CD4-positive, alpha-beta T cell (primary cell): ENCODE measurements around the gene GRIN3A. TPM values are rescaled to one million over a fixed set of nuclear protein-coding genes. Genes with fewer than 3 reads are reported as not detected.

Experiments
- ATAC-seq: fragments of 200-7000 bp; cut with Tn5 transposase; one replicate; pipeline ENCODE4 v1.10.0; 2022; ENCODE audit warnings: mild to moderate bottlenecking; ENCODE audit not compliant: poor library complexity
- CTCF ChIA-PET: fragments of 350-600 bp; sonication (Branson Sonifier 250); formaldehyde crosslinking; loops from one replicate; lab custom pipeline; 2021; ENCODE audit warnings: antibody characterized with exemption, inconsistent platforms; lab: Charles Lee
- POLR2A ChIA-PET: fragments of 350-600 bp; sonication (Branson Sonifier 250); formaldehyde crosslinking; loops from one replicate; lab custom pipeline; 2021; ENCODE audit warnings: antibody characterized with exemption, inconsistent platforms; lab: Charles Lee
- DNase-seq, 14 experiments: peaks; one replicate each; pipeline ENCODE4 v3.0.0-alpha.2; 2013 to 2020; ENCODE audit warnings: mixed read lengths in 2 of 14
- H3K27ac ChIP-seq, 2 donors: one replicate each; pipeline versions ENCODE4 v1.5.1 to v1.7.0; 2013; ENCODE audit warnings: low read length in 2 of 2, low read depth in 1 of 2, mild to moderate bottlenecking in 1 of 2
- H3K27me3 ChIP-seq, 2 experiments: 1 replicate in 1 of 2; 2 replicates in 1 of 2; pipeline versions ENCODE4 v1.6.1 to v1.7.0; 2013; ENCODE audit warnings: low read length in 2 of 2, control low read depth in 1 of 2, mild to moderate bottlenecking in 1 of 2, moderate library complexity in 1 of 2; ENCODE audit not compliant: insufficient read depth in 2 of 2, control insufficient read depth in 1 of 2
- H3K36me3 ChIP-seq: one replicate; pipeline ENCODE4 v1.6.1; 2013; ENCODE audit warnings: low read length, control low read depth; ENCODE audit not compliant: insufficient read depth
- H3K4me1 ChIP-seq: one replicate; pipeline ENCODE4 v1.6.1; 2013; ENCODE audit warnings: low read length, control low read depth; ENCODE audit not compliant: insufficient read depth
- H3K4me3 ChIP-seq: one replicate; pipeline ENCODE4 v1.5.1; 2013; ENCODE audit warnings: mild to moderate bottlenecking, low read length, moderate library complexity
- H3K9me3 ChIP-seq, 2 experiments: 1 replicate in 1 of 2; 2 replicates in 1 of 2; pipeline versions ENCODE4 v1.6.1 to v1.7.0; 2013; ENCODE audit warnings: low read length in 2 of 2, mild to moderate bottlenecking in 2 of 2, control low read depth in 1 of 2, moderate library complexity in 1 of 2; ENCODE audit not compliant: control insufficient read depth in 1 of 2, insufficient read depth in 1 of 2
- H3K27ac Mint-ChIP-seq: one replicate; pipeline ENCODE4 v1.8.0; 2020; ENCODE audit warnings: mixed read lengths
- H3K27me3 Mint-ChIP-seq: one replicate; pipeline ENCODE4 v1.8.0; 2021; ENCODE audit warnings: mixed read lengths
- H3K36me3 Mint-ChIP-seq: one replicate; pipeline ENCODE4 v1.8.0; 2021; ENCODE audit warnings: low read depth, mixed read lengths
- H3K4me1 Mint-ChIP-seq: one replicate; pipeline ENCODE4 v1.8.0; 2021; ENCODE audit warnings: low read depth, mixed read lengths
- H3K4me3 Mint-ChIP-seq: one replicate; pipeline ENCODE4 v1.8.0; 2020; ENCODE audit warnings: mild to moderate bottlenecking, mixed read lengths
- H3K9me3 Mint-ChIP-seq: one replicate; pipeline ENCODE4 v1.8.0; 2020; ENCODE audit warnings: mixed read lengths
- intact Hi-C, 2 experiments: fragments of 100-400 bp; cut with DNase I in 1 of 2; cut with micrococcal nuclease in 1 of 2; formaldehyde crosslinking; loops; one replicate each; pipeline versions ENCODE4 v1.15.1 to v1.9.0; 2023 to 2025; cut with DNase I, micrococcal nuclease
- total RNA-seq, 174 experiments: library from RNA in 2 of 174; stranded (reverse) in 2 of 174; gene quantifications; one replicate each; pipeline ENCODE4 v1.2.3 and lab custom pipeline; 2021 to 2026
- TF ChIP-seq, protein P1 (sequence below): fragments of 200-600 bp; IDR thresholded peaks from one replicate; pipeline ENCODE4 v1.8.0; 2022; ENCODE audit warnings: antibody characterized with exemption, mild to moderate bottlenecking

GRIN3A gene
- total RNA-seq, 2 experiments from 2014 or later: 0.03 TPM; not detected in 1

DNA sequence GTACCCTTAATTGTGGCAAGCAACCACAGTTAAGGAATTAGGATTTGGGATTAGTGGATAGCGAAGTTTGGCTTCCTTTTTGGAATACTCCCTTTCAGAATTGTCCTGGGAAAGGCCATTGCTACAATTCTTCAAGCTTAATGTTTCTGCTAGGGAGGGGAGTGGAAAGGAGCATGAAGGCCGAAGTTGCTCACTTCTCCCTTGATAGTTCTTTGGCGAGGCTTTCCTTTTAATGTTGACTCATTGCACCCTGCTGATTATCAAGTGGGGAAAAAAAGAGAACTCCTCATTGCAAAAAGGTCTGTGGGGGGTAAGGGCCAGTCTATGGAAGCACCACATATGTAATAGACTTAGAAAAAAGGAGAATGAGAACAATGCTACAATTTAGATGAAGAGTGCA, 30.7 kb downstream of the GRIN3A start:
- ChIA-PET CTCF (no interaction called here), POLR2A (no interaction called here)
- no peaks in the 10 kb centered on the region for H3K9me3 ChIP-seq
- Mint-ChIP-seq H3K9me3 (no peaks in the 10 kb centered on the region), H3K36me3 (no peaks in the 10 kb centered on the region), H3K27ac (no peak overlapping the region), H3K4me1 (peaks cover 12% of the 10 kb centered on the region), H3K4me3 (no peak overlapping the region), H3K27me3 (peaks cover 49% of the 10 kb centered on the region)
- intact Hi-C loops: no loop called here
- ATAC-seq: no peak
- no peak for DNase-seq
- H3K4me1 ChIP-seq: peaks cover 7% of the 10 kb centered on the region
- TF ChIP-seq, protein P1, sequence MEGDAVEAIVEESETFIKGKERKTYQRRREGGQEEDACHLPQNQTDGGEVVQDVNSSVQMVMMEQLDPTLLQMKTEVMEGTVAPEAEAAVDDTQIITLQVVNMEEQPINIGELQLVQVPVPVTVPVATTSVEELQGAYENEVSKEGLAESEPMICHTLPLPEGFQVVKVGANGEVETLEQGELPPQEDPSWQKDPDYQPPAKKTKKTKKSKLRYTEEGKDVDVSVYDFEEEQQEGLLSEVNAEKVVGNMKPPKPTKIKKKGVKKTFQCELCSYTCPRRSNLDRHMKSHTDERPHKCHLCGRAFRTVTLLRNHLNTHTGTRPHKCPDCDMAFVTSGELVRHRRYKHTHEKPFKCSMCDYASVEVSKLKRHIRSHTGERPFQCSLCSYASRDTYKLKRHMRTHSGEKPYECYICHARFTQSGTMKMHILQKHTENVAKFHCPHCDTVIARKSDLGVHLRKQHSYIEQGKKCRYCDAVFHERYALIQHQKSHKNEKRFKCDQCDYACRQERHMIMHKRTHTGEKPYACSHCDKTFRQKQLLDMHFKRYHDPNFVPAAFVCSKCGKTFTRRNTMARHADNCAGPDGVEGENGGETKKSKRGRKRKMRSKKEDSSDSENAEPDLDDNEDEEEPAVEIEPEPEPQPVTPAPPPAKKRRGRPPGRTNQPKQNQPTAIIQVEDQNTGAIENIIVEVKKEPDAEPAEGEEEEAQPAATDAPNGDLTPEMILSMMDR: no peak
- peaks cover 6 to 12% of the 10 kb centered on the region in 2 experiments for H3K27me3 ChIP-seq
- H3K36me3 ChIP-seq: no peaks in the 10 kb centered on the region
- H3K27ac ChIP-seq: no peak overlapping the region
- H3K4me3 ChIP-seq: no peak overlapping the region

DNA sequence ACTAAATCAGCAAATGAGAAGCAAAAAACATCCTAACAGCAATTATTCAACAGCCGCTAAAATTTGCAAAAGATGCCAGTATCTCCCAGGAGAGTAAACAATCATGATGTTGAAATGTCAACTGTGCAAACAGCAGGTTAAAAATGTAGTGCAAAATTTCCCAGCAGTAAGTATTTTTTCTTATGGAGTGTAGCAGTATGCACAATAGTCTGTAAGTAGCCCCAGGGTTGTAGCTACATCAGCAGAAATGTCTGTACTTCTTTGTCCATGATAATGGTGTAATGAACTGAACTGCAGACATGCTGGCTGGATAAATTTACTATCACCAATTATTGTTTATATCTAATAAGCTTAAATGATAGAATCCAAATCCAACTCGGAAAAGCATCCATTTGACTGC, 31.4 kb downstream of the GRIN3A start:
- peaks cover 12% of the 10 kb centered on the region for H3K4me1 Mint-ChIP-seq
- Histone ChIP-seq H3K27ac (no peak overlapping the region), H3K4me1 (peaks cover 7% of the 10 kb centered on the region), H3K9me3 (no peaks in the 10 kb centered on the region), H3K36me3 (no peaks in the 10 kb centered on the region), H3K27me3 (peaks cover 6 to 12% of the 10 kb centered on the region in 2 experiments), H3K4me3 (no peak overlapping the region)
- H3K4me3 Mint-ChIP-seq: no peak overlapping the region
- TF ChIP-seq, protein P1: no peak
- DNase-seq (no peak), ATAC-seq (no peak)
- H3K36me3 Mint-ChIP-seq: no peaks in the 10 kb centered on the region
- POLR2A ChIA-PET: no interaction called here
- no peaks in the 10 kb centered on the region for H3K9me3 Mint-ChIP-seq
- CTCF ChIA-PET: no interaction called here
- H3K27ac Mint-ChIP-seq: no peak overlapping the region
- intact Hi-C loops: no loop called here
- H3K27me3 Mint-ChIP-seq: peaks cover 41% of the 10 kb centered on the region

DNA sequence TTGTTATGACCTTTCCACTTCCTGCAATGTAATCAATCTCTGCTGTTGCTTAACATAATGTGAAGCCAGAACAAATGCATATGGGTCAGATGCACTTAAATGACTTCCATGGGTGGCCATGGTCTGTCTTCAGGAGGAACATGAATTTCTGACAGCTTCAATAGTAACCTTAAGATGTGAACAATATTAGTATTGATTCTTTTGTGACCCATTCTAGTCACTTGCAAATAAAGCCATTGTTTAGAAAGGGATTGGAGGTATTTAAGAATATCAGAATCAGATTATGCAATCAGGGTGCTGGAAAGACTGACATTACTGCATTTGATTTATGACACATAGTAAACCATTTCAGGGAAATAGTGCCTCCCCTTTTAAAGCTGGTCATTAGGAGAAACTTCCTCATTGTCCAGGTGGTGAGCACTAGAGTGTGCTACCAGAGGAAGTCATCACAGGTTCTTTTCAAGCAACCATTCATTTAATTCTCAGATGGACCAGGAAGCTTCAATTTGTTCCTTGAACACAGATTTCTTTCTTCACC, 32.1 kb downstream of the GRIN3A start:
- DNase-seq: no peak
- intact Hi-C loops: no loop called here
- POLR2A ChIA-PET: no interaction called here
- Mint-ChIP-seq H3K4me1 (peaks cover 12% of the 10 kb centered on the region), H3K36me3 (no peaks in the 10 kb centered on the region), H3K4me3 (no peak overlapping the region), H3K27me3 (peaks cover 43% of the 10 kb centered on the region), H3K27ac (no peak overlapping the region), H3K9me3 (no peaks in the 10 kb centered on the region)
- Histone ChIP-seq H3K27me3 (peaks cover 3 to 12% of the 10 kb centered on the region in 2 experiments), H3K9me3 (no peaks in the 10 kb centered on the region), H3K27ac (no peak overlapping the region), H3K4me1 (peaks cover 7% of the 10 kb centered on the region), H3K4me3 (no peak overlapping the region), H3K36me3 (no peaks in the 10 kb centered on the region)
- ATAC-seq: no peak
- TF ChIP-seq, protein P1: no peak
- CTCF ChIA-PET: no interaction called here
